Measurements from ENCODE around the gene YY1. TPM values are rescaled to one million over a fixed set of nuclear protein-coding genes. Genes with fewer than 3 reads are reported as not detected.

YY1 gene
- total RNA-seq, 4 donors from 2014 or later = 50.8 to 61.3 (median 58.6) TPM

DNA sequence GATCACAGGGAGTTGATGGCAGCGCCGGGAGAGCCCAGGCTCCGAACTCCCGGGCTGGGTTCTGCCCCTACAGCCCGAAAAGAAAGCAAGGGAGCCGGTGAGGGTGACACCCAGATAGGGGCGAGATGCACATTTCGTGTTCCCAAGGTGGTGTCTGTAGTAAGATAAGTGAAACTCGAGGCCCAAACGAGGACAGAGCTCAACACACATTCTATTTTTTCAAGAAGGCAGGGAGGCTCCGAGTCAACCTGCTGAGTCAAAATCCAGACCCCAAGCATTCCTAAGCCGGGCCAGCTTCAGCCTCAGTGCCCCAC lies 24.2 kb upstream of the YY1 start:
- intact Hi-C loops (cut with DNase I; ENCODE audit: low total_unique reads) (no loop called here), in situ Hi-C loops (cut with MboI; ENCODE audit: low pct_ligation_motif_present in 1 of 4, low pct_unique_long_range_greater_than_20kb in 1 of 4, low sequenced_read_pairs in 3 of 4) (no loop called here)
- no peaks in the 10 kb centered on the region for H3K36me3 ChIP-seq
- TF ChIP-seq, protein P1, sequence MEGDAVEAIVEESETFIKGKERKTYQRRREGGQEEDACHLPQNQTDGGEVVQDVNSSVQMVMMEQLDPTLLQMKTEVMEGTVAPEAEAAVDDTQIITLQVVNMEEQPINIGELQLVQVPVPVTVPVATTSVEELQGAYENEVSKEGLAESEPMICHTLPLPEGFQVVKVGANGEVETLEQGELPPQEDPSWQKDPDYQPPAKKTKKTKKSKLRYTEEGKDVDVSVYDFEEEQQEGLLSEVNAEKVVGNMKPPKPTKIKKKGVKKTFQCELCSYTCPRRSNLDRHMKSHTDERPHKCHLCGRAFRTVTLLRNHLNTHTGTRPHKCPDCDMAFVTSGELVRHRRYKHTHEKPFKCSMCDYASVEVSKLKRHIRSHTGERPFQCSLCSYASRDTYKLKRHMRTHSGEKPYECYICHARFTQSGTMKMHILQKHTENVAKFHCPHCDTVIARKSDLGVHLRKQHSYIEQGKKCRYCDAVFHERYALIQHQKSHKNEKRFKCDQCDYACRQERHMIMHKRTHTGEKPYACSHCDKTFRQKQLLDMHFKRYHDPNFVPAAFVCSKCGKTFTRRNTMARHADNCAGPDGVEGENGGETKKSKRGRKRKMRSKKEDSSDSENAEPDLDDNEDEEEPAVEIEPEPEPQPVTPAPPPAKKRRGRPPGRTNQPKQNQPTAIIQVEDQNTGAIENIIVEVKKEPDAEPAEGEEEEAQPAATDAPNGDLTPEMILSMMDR (IDR thresholded peaks at IDR 0.05) = no peak
- TF ChIP-seq POLR2AphosphoS5 (IDR thresholded peaks at IDR 0.05) (no peak), EP300 (IDR thresholded peaks at IDR 0.05; ENCODE audit: low read depth) (no peak), POLR2A (IDR thresholded peaks at IDR 0.05) (no peak)
- no peaks in the 10 kb centered on the region for H3K9me3 ChIP-seq
- WGBS, 2 donors (ENCODE audit: low coverage in 1 of 2) = 21 to 28% methylated on average over 5 to 12 of the region's 12 CpGs
- H3K4me1 ChIP-seq = peaks cover 3 to 17% (median 13%) of the 10 kb centered on the region in 4 donors
- no peaks in the 10 kb centered on the region for H3K27me3 ChIP-seq
- H3K27ac ChIP-seq = peak overlapping the region; percentile 96 to 99 (median 98)
- no peak for DNase-seq
- H3K4me3 ChIP-seq = peak overlapping the region; percentile 21 to 77 (median 74)

DNA sequence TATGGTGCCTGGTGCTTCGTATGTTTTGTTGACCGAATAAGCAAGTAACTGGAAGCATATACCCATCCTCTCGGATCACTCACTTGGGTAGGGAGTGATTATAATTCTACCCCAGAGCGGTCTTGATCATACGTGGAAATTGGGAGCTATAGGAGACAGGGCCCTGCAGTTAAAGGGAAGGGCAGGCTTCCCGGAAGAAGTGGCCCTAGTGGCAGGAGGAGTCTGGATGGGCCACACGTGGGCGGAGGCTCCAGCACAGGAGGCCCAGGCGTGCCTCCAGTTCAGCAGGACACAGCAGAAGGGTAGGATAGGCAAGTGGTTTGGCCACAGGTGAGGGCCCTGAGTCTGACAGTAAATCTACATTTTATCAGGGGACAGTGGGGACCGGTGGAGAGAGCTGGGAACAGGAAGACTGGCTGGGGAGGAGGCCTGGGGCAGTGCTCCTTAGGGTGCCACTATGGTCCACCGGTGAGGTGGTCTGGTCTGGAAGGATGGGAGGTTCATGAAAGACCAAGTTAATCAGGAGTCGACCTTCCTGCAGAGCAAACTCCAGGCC lies 23.5 kb upstream of the YY1 start:
- in situ Hi-C loops (cut with MboI; ENCODE audit: low pct_ligation_motif_present in 1 of 4, low pct_unique_long_range_greater_than_20kb in 1 of 4, low sequenced_read_pairs in 3 of 4) (no loop called here), intact Hi-C loops (cut with DNase I; ENCODE audit: low total_unique reads) (no loop called here)
- H3K9me3 ChIP-seq = no peaks in the 10 kb centered on the region
- DNase-seq = no peak
- peaks cover 3 to 17% (median 13%) of the 10 kb centered on the region in 4 donors for H3K4me1 ChIP-seq
- peak overlapping the region; percentile 96 to 99 (median 98) for H3K27ac ChIP-seq
- 89 to 93% methylated on average over 7 to 12 of the region's 12 CpGs for WGBS, 2 donors (ENCODE audit: low coverage in 1 of 2)
- TF ChIP-seq POLR2AphosphoS5 (IDR thresholded peaks at IDR 0.05) = no peak
- TF ChIP-seq, protein P1 (IDR thresholded peaks at IDR 0.05) = no peak
- no peaks in the 10 kb centered on the region for H3K36me3 ChIP-seq
- H3K27me3 ChIP-seq = no peaks in the 10 kb centered on the region
- H3K4me3 ChIP-seq = no peak overlapping the region

DNA sequence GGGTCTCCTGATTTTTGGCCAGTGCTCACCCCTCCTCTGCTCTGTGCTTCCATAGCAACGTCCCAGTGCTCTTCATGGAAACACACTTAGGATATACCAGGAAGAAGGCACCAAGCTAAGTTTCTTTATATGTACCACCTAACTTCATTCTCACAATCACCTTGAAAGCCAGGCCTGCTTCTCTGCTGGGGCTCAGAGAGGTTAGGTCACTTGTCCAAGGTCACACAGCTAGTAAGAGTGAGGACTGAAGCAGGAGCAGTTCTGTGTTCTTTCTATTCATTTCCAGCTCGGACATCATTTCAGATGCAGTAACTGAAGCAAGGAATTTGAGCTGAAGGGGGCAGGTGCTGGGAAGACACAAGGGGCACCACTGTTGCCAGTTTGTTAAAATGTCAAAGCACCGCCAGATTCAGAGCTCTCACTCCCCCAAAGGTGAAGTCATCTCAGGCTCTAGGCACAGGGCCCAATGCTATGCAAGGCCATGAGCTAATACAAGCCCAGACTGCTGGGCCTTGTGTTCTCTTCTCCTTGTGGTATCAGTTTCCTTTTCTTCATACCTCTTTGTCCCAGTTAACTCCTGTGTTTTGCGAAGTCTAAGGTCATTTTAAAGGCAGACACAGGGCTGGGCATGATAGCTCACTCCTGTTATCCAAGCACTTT lies 19.7 kb upstream of the YY1 start:
- WGBS, 2 donors (ENCODE audit: low coverage in 1 of 2) = 86% methylated on average over 4 of the region's 4 CpGs; no CpG with 5 or more reads in 1 of the 2 donors
- Histone ChIP-seq H3K27ac (no peak overlapping the region), H3K4me3 (no peak overlapping the region), H3K36me3 (no peaks in the 10 kb centered on the region), H3K4me1 (peaks cover 6 to 34% (median 30%) of the 10 kb centered on the region in 4 donors), H3K9me3 (no peaks in the 10 kb centered on the region), H3K27me3 (no peaks in the 10 kb centered on the region)
- intact Hi-C loops (cut with DNase I; ENCODE audit: low total_unique reads) (no loop called here), in situ Hi-C loops (cut with MboI; ENCODE audit: low pct_ligation_motif_present in 1 of 4, low pct_unique_long_range_greater_than_20kb in 1 of 4, low sequenced_read_pairs in 3 of 4) (no loop called here)
- DNase-seq = no peak
- TF ChIP-seq POLR2A (IDR thresholded peaks at IDR 0.05) (no peak), POLR2AphosphoS5 (IDR thresholded peaks at IDR 0.05) (no peak), EP300 (IDR thresholded peaks at IDR 0.05; ENCODE audit: low read depth) (no peak)
- TF ChIP-seq, protein P1 (IDR thresholded peaks at IDR 0.05) = no peak

DNA sequence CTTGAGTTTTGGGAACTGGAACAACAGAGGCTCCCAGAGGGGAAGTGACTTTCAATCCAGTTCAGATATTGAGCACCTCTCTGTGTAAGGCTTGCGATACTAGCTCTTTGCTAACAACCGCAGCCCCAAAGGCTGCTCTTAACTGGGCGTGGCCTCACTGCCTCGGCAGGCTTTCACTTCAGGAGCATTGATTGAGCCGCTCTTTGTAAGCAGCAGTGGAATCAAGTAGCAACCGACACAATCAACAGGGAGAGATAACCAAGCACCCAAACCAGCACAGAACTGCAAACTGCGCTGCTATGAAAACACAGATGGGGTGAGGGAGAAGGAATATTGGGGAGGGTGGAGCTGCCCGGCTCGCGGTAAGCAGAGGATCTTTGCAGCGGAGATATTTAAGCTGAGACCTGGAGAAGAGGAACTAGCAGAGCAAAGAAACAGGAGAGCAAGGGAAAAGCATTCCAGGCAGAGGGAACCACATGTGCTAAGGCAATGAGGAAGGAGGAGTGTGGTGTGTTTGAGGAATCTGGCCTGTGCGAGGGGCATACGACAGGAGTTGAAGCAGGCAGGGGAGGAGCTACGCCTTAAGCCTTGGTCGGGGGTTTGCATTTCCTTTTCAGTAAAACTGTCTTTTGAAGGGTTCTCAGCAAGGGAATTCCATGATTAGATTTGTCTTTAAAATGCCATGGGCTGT lies 17.3 kb upstream of the YY1 start:
- H3K36me3 ChIP-seq = no peaks in the 10 kb centered on the region
- whole genome bisulfite sequencing, 2 donors (ENCODE audit: low coverage in 1 of 2) = 3 to 8% methylated on average over 8 to 15 of the region's 15 CpGs
- in situ Hi-C loops (cut with MboI; ENCODE audit: low pct_ligation_motif_present in 1 of 4, low pct_unique_long_range_greater_than_20kb in 1 of 4, low sequenced_read_pairs in 3 of 4) (no loop called here), intact Hi-C loops (cut with DNase I; ENCODE audit: low total_unique reads) (no loop called here)
- no peak for TF ChIP-seq EP300 (IDR thresholded peaks at IDR 0.05; ENCODE audit: low read depth)
- peak; percentile 9 to 44 (median 34) for TF ChIP-seq POLR2AphosphoS5 (IDR thresholded peaks at IDR 0.05)
- no peak for TF ChIP-seq POLR2A (IDR thresholded peaks at IDR 0.05)
- H3K4me3 ChIP-seq = peak overlapping the region; percentile 6 to 48 (median 40)
- peaks cover 6 to 27% (median 22%) of the 10 kb centered on the region in 4 donors for H3K4me1 ChIP-seq
- DNase-seq = peak; percentile 74
- H3K27ac ChIP-seq = peak overlapping the region; percentile 71 to 86 (median 78)
- H3K27me3 ChIP-seq = no peaks in the 10 kb centered on the region
- H3K9me3 ChIP-seq = no peaks in the 10 kb centered on the region
